GM23338 (cell line): ENCODE results near the gene FCRL6.

Source experiments
- CREB1 ChIP-seq: fragments of 250-450 bp; sonication (Bioruptor Pico); IDR thresholded peaks from 2 replicates; pipeline ENCODE4 v1.5.0; 2020; ENCODE audit warnings: low read depth, mild to moderate bottlenecking, moderate library complexity
- ETS1 ChIP-seq: IDR thresholded peaks from 2 replicates; pipeline ENCODE4 v1.6.1; 2016; ENCODE audit warnings: antibody characterized with exemption
- EZH2 ChIP-seq: fragments of 200-600 bp; sonication (generic); IDR thresholded peaks from one replicate; pipeline ENCODE4 v1.8.0; 2017; ENCODE audit warnings: antibody characterized with exemption, mild to moderate bottlenecking, low read depth; ENCODE audit not compliant: unreplicated experiment
- EZH2phosphoT487 ChIP-seq: fragments of 200-600 bp; sonication (generic); IDR thresholded peaks from one replicate; pipeline ENCODE4 v1.8.1; 2018; ENCODE audit warnings: antibody characterized with exemption; ENCODE audit not compliant: unreplicated experiment
- JUNB ChIP-seq: IDR thresholded peaks from one replicate; pipeline ENCODE4 v1.6.1; 2016; ENCODE audit warnings: antibody characterized with exemption; ENCODE audit not compliant: unreplicated experiment
- NANOG ChIP-seq: IDR thresholded peaks from 2 replicates; pipeline ENCODE4 v1.6.1; 2016; ENCODE audit warnings: antibody characterized with exemption, borderline replicate concordance
- POLR2AphosphoS5 ChIP-seq: IDR thresholded peaks from 2 replicates; pipeline ENCODE4 v1.6.1; 2016; ENCODE audit warnings: antibody characterized with exemption, low read depth
- STAT1 ChIP-seq: IDR thresholded peaks from one replicate; pipeline ENCODE4 v1.6.1; 2016; ENCODE audit warnings: antibody characterized with exemption; ENCODE audit not compliant: unreplicated experiment
- ZNF114 ChIP-seq: fragments of 250-450 bp; sonication (Bioruptor Pico); IDR thresholded peaks from 2 replicates; pipeline ENCODE4 v1.5.0; 2020; ENCODE audit warnings: mild to moderate bottlenecking, moderate library complexity
- ZNF331 ChIP-seq: fragments of 250-450 bp; sonication (Bioruptor Pico); IDR thresholded peaks from 2 replicates; pipeline ENCODE4 v1.5.0; 2020; ENCODE audit warnings: low read depth, mild to moderate bottlenecking, moderate library complexity
- ZNF462 ChIP-seq: fragments of 250-450 bp; sonication (Bioruptor Pico); IDR thresholded peaks from 2 replicates; pipeline ENCODE4 v1.5.0; 2020; ENCODE audit warnings: mild to moderate bottlenecking, moderate library complexity
- TF ChIP-seq, protein P1 (sequence below), 2 experiments: fragments of 200-600 bp in 1 of 2; sonication (generic) in 1 of 2; conservative IDR thresholded peaks; 2 replicates each; pipeline versions ENCODE4 v1.5.1 to v1.6.1; 2016 to 2017; ENCODE audit warnings: antibody characterized with exemption in 2 of 2, low read depth in 2 of 2, mild to moderate bottlenecking in 2 of 2, moderate library complexity in 1 of 2
- TF ChIP-seq, protein P2 (sequence below): IDR thresholded peaks from one replicate; pipeline ENCODE4 v1.6.1; 2018; ENCODE audit warnings: antibody characterized with exemption; ENCODE audit not compliant: unreplicated experiment

GRCh38 chr1:159802111-159802510, at the start of gene FCRL6:
- TF ChIP-seq EZH2phosphoT487 (no peak), EZH2 (no peak), POLR2AphosphoS5 (no peak), CREB1 (CRISPR knock-in tag) (no peak), STAT1 (no peak), ZNF114 (CRISPR knock-in tag) (no peak), JUNB (no peak), NANOG (no peak), ZNF462 (CRISPR knock-in tag) (no peak), ETS1 (no peak), ZNF331 (CRISPR knock-in tag) (no peak)
- TF ChIP-seq, protein P1, sequence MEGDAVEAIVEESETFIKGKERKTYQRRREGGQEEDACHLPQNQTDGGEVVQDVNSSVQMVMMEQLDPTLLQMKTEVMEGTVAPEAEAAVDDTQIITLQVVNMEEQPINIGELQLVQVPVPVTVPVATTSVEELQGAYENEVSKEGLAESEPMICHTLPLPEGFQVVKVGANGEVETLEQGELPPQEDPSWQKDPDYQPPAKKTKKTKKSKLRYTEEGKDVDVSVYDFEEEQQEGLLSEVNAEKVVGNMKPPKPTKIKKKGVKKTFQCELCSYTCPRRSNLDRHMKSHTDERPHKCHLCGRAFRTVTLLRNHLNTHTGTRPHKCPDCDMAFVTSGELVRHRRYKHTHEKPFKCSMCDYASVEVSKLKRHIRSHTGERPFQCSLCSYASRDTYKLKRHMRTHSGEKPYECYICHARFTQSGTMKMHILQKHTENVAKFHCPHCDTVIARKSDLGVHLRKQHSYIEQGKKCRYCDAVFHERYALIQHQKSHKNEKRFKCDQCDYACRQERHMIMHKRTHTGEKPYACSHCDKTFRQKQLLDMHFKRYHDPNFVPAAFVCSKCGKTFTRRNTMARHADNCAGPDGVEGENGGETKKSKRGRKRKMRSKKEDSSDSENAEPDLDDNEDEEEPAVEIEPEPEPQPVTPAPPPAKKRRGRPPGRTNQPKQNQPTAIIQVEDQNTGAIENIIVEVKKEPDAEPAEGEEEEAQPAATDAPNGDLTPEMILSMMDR (conservative IDR thresholded peaks at IDR 0.05; ENCODE audit: low read depth in 2 of 2), result no peak
- TF ChIP-seq, protein P2, sequence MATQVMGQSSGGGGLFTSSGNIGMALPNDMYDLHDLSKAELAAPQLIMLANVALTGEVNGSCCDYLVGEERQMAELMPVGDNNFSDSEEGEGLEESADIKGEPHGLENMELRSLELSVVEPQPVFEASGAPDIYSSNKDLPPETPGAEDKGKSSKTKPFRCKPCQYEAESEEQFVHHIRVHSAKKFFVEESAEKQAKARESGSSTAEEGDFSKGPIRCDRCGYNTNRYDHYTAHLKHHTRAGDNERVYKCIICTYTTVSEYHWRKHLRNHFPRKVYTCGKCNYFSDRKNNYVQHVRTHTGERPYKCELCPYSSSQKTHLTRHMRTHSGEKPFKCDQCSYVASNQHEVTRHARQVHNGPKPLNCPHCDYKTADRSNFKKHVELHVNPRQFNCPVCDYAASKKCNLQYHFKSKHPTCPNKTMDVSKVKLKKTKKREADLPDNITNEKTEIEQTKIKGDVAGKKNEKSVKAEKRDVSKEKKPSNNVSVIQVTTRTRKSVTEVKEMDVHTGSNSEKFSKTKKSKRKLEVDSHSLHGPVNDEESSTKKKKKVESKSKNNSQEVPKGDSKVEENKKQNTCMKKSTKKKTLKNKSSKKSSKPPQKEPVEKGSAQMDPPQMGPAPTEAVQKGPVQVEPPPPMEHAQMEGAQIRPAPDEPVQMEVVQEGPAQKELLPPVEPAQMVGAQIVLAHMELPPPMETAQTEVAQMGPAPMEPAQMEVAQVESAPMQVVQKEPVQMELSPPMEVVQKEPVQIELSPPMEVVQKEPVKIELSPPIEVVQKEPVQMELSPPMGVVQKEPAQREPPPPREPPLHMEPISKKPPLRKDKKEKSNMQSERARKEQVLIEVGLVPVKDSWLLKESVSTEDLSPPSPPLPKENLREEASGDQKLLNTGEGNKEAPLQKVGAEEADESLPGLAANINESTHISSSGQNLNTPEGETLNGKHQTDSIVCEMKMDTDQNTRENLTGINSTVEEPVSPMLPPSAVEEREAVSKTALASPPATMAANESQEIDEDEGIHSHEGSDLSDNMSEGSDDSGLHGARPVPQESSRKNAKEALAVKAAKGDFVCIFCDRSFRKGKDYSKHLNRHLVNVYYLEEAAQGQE, result no peak
